K562 (cell line): ENCODE data around the gene LENG8. TPM values are rescaled to one million over a fixed set of nuclear protein-coding genes. Genes with fewer than 3 reads are reported as not detected.

Experiments
- ATF1 ChIP-seq, 2 experiments: fragments of 450-650 bp in 1 of 2; IDR thresholded peaks; 2 replicates each; pipeline ENCODE4 v1.6.1; 2016; ENCODE audit warnings: missing compliant biosample characterization in 1 of 2, missing genetic modification characterization in 1 of 2
- BHLHE40 ChIP-seq: IDR thresholded peaks from 2 replicates; pipeline ENCODE4 v1.6.1; 2011; ENCODE audit warnings: low read length, improper control_type of control experiment
- HCFC1 ChIP-seq: IDR thresholded peaks from 2 replicates; pipeline ENCODE4 v1.6.1; 2012; ENCODE audit warnings: low read depth, low read length, improper control_type of control experiment
- polyA plus RNA-seq, 8 experiments: library from polyadenylated mRNA; depleted of rRNA in 4 of 8; stranded (reverse) in 5 of 8; unstranded in 3 of 8; fragments of >200 nt; fragmentation: Nextera tagmentation in 2 of 8; fragmentation: Illumina TruSeq in 1 of 8; extraction: Ambion mirVana in 2 of 8; extraction: Trizol in 1 of 8; gene quantifications; 2 replicates each; pipeline versions ENCODE4 v1.2.1 to v1.2.3, GENCODE V29; 2011 to 2014; ENCODE audit warnings: inconsistent platforms in 1 of 8, missing spikeins in 1 of 8
- total RNA-seq, 7 experiments: library from RNA; depleted of rRNA in 6 of 7; stranded (reverse); fragments of >200 nt in 6 of 7; fragmentation: Illumina TruSeq in 2 of 7; extraction: Trizol in 2 of 7; gene quantifications; 2 replicates each; pipeline versions ENCODE4 v1.2.1 to v1.2.3, GENCODE V29; 2011 to 2021; ENCODE audit warnings: low replicate concordance in 1 of 7
- TF ChIP-seq, protein P1 (sequence below), 2 experiments: fragments of 450-650 bp; formaldehyde crosslinking in 1 of 2; IDR thresholded peaks; 2 replicates each; pipeline versions ENCODE4 v1.4.0 to v1.6.1; 2014 to 2020; ENCODE audit warnings: mild to moderate bottlenecking in 2 of 2, borderline replicate concordance in 1 of 2, low read depth in 1 of 2
- TF ChIP-seq, protein P2 (sequence below): sonication (generic); formaldehyde crosslinking; IDR thresholded peaks from 2 replicates; pipeline ENCODE4 v1.8.0; 2022; ENCODE audit warnings: mild to moderate bottlenecking, missing genetic modification reagents

LENG8 gene
- total and polyA plus RNA-seq, 9 of the 15 experiments (the other 6 are each of a cell fraction or from before 2014, with no cell fraction given) = 0.74 to 146 (median 28.1) TPM

GRCh38 chr19:54481326-54481930 is 32.4 kb downstream of the LENG8 start (continued):
- TF ChIP-seq ATF1 (CRISPR knock-in tag; IDR thresholded peaks at IDR 0.05) = no peak
- TF ChIP-seq ATF1 (tag; IDR thresholded peaks at IDR 0.05) = no peak
- TF ChIP-seq HCFC1 = no peak
- TF ChIP-seq, protein P1, sequence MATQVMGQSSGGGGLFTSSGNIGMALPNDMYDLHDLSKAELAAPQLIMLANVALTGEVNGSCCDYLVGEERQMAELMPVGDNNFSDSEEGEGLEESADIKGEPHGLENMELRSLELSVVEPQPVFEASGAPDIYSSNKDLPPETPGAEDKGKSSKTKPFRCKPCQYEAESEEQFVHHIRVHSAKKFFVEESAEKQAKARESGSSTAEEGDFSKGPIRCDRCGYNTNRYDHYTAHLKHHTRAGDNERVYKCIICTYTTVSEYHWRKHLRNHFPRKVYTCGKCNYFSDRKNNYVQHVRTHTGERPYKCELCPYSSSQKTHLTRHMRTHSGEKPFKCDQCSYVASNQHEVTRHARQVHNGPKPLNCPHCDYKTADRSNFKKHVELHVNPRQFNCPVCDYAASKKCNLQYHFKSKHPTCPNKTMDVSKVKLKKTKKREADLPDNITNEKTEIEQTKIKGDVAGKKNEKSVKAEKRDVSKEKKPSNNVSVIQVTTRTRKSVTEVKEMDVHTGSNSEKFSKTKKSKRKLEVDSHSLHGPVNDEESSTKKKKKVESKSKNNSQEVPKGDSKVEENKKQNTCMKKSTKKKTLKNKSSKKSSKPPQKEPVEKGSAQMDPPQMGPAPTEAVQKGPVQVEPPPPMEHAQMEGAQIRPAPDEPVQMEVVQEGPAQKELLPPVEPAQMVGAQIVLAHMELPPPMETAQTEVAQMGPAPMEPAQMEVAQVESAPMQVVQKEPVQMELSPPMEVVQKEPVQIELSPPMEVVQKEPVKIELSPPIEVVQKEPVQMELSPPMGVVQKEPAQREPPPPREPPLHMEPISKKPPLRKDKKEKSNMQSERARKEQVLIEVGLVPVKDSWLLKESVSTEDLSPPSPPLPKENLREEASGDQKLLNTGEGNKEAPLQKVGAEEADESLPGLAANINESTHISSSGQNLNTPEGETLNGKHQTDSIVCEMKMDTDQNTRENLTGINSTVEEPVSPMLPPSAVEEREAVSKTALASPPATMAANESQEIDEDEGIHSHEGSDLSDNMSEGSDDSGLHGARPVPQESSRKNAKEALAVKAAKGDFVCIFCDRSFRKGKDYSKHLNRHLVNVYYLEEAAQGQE (IDR thresholded peaks at IDR 0.05; ENCODE audit: borderline replicate concordance) = peak; percentile 46; the same call in 1 of the 2 replicates
- TF ChIP-seq, protein P1 (CRISPR knock-in tag; IDR thresholded peaks at IDR 0.05; ENCODE audit: low read depth) = no peak
- TF ChIP-seq, protein P2, sequence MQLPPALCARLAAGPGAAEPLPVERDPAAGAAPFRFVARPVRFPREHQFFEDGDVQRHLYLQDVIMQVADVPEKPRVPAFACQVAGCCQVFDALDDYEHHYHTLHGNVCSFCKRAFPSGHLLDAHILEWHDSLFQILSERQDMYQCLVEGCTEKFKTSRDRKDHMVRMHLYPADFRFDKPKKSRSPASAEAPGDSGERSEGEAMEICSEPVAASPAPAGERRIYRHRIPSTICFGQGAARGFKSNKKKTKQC (CRISPR knock-in tag) = no peak
- TF ChIP-seq BHLHE40 = 0 out of 2 replicates have a peak, but pooled peaks have one; percentile 23
